CD4-positive, alpha-beta T cell treated with Interferon gamma for 1 hour (primary cell): ENCODE measurements around the gene FAF2.
"Not testable (repeated sequence)": the region's sequence is repeated elsewhere in the genome, so short reads cannot be mapped to it uniquely, and the experiment has no call there.

Experiments used
- DNase-seq: peaks from one replicate; pipeline ENCODE4 v3.0.0-alpha.2; 2020

The FAF2 gene

GRCh38 chr5:176463113-176463764 is 15.1 kb downstream of the FAF2 start:
- DNase-seq: no peak

- no peak for DNase-seq
These were observed 18.2 kb downstream of the FAF2 start for GRCh38 chr5:176466245-176466871.

GRCh38 chr5:176469296-176469695 is 21.1 kb downstream of the FAF2 start:
- no peak for DNase-seq

- no peak for DNase-seq
These were observed 22.4 kb downstream of the FAF2 start for GRCh38 chr5:176470539-176470938.

DNA sequence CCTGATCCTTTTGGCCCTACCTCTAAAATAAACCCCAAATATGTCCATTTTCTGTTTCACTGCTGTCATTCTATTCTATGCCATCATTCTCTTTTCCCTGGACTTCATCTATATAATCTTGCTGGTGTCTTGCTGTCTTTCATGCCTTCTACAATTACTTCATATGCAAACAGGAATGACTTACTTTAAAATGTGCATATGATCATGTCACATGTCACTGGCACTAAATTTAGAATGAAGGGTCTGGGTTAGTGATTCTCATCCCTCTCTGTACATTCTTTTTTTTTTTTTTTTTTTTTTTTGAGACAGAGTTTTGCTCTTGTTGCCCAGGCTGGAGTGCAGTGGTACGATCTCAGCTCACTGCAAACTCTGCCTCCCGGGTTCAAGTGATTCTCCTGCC is 22.9 kb downstream of the FAF2 start:
- DNase-seq: no peak

DNA sequence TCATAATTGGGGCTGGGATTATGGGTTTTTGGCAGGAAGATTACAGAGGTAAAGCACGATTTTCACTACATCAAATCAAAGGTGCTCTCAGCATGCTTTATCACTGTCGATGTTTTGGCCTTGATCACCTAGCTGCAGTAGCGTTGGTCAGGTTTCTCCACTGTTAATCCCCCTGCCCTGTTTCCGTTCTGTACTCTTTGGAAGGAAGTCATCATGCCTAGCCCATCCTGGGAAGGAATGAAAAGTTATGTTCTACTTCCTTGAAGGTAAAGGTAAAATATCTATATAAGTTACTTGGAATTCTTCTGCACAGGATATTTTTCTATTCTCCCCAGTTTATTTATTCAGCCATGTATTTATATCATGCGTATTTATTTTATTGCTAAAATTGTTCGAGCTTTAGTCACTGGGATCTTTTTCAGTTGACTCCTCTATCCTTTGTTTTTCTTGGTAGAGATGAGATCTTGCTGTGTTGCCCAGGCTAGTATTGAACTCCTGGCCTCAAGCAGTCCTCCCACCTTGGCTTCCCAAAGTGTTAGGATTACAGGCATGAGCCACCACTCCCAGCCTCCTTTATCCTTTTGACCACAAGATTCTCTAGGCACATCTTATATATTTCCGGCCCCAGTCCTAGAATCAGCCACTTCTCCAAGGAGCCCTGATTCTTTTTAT is 25.3 kb downstream of the FAF2 start:
- no peak for DNase-seq

DNA sequence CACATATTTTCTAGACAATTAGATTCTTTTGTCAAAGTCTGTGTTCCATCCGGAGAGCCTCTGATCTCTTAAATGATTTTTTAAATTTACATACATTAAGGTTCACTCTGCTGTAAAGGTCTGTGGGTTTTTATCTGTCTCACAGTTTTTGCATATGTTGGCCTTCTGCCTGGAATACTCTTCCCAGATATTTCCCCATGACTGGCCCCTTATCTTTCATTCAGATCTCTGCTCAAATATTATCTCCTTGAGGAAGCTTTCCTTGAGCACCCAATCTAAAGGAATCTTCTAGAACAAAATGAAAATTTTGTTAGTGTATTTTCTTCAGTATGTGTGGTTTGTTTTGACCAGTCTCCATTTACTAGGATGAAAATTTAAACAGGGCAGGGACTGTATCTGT is 26.3 kb downstream of the FAF2 start:
- DNase-seq: no peak

- DNase-seq: no peak
These were observed 33.5 kb downstream of the FAF2 start for GRCh38 chr5:176481711-176482110.

GRCh38 chr5:176485176-176485575 is 37.0 kb downstream of the FAF2 start:
- no peak for DNase-seq

GRCh38 chr5:176486189-176486757 is 38.1 kb downstream of the FAF2 start:
- DNase-seq: no peak

DNA sequence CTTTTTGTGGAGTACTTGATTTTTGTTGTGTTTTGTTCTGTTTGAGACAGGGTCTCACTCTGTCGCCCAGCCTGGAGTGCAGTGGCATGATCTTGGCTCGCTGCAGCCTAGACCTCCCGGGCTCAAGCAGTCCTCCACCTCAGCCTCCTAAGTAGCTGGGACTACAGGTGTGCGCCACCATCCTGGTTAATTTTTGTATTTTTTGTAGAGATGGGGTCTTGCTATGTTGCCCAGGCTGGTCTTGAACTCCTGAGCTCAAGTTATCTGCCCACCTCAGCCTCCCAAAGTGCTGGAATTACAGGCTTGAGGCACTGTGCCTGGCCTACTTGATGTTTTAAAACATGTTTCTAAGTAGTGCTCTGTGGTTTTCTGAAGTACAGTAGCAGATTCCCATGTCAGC is 39.0 kb downstream of the FAF2 start:
- DNase-seq: not testable (repeated sequence)

GRCh38 chr5:176489077-176489476 is 40.9 kb downstream of the FAF2 start:
- no peak for DNase-seq

GRCh38 chr5:176490301-176490700 is 42.1 kb downstream of the FAF2 start:
- DNase-seq: no peak

GRCh38 chr5:176491101-176491502 is 42.9 kb downstream of the FAF2 start:
- no peak for DNase-seq

GRCh38 chr5:176491901-176492300 is 43.7 kb downstream of the FAF2 start:
- DNase-seq: no peak

GRCh38 chr5:176492431-176492830 is 44.2 kb downstream of the FAF2 start:
- no peak for DNase-seq

GRCh38 chr5:176497852-176498251 is 49.7 kb downstream of the FAF2 start:
- DNase-seq: no peak

- DNase-seq: no peak
These were observed 51.1 kb downstream of the FAF2 start for GRCh38 chr5:176499273-176499672.

GRCh38 chr5:176500511-176500910 is 52.3 kb downstream of the FAF2 start:
- DNase-seq: no peak

DNA sequence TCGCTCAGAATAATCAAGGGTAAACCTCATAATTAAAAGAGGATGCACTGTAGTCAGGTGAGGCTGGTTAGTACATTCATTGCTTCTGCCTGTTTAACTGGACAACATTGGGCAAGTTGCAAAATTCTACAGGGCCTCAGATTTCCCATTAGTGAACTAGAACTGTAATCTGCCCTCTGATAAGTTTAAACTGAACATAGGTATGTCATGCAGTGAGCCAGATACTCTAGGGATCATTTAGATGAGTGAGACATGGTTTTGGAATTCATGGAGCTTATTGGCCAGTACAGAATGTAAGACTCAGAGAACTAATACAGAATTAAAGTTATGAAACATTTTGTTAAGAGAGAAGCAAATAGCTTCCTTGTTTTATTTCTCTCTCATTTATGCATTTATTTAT is 53.1 kb downstream of the FAF2 start:
- DNase-seq: no peak

- DNase-seq: no peak
These were observed 55.3 kb downstream of the FAF2 start for GRCh38 chr5:176503496-176503895.

GRCh38 chr5:176507911-176508310 is 59.7 kb downstream of the FAF2 start:
- no peak for DNase-seq

DNA sequence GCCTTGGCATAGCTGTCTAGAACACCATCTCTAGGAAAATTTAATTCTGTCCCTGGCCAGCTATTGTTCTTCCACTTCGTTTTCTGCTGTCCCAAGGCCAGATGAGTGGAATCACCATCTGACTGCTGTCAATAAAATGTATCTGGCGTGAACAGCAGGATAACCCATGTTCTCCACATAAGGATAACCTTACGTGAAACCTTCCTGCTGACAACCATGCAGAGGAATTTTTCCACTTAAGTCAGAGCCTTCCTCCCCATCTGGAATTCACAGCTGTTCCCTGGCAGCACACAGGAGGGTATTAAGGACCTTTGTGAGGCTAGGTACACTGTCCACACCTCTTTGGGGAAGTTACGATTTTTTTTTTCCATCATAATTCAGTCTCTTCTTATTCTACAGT is 60.4 kb downstream of the FAF2 start:
- DNase-seq: no peak

DNA sequence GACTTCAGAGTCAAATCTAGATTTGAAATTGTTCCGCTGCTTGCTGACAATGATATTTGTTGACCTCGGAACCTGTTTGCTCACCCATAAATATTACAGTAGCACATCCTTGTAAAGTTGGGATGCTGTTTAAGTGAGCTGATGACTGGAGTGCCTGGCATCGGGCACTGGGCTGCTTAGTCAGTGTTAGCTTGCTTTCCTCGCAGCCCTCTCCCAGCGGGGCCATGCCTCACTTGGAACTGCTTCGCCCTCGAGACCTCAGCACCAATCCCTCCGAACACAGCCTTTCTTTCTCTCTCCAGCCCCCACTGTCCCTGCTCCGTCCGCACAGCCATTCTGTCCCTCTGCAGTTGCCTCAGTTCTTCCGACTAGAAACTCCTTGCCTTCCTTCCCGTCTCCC is 65.6 kb downstream of the FAF2 start:
- DNase-seq: no peak
